ENCODE results near the gene SOX15.

The SOX15 gene

GRCh38 chr17:7587420-7588151, 2.3 kb downstream of the SOX15 start:
- Histone ChIP-seq H3K27me3 (ENCODE audit: control insufficient read depth in 1 of 2, insufficient read depth in 2 of 2, low read length in 2 of 2) (no peaks in the 10 kb centered on the region), H3K36me3 (ENCODE audit: control insufficient read depth in 1 of 2, insufficient read depth in 2 of 2, low read length in 2 of 2) (peaks cover 19 to 47% of the 10 kb centered on the region in 2 donors), H3K9me3 (ENCODE audit: control insufficient read depth in 1 of 2, low read length in 2 of 2) (no peaks in the 10 kb centered on the region), H3K4me3 (ENCODE audit: low read depth in 1 of 2, low read length in 2 of 2) (no peak overlapping the region), H3K9ac (ENCODE audit: low read depth in 1 of 2, low read length in 2 of 2) (no peak overlapping the region), H3K4me1 (ENCODE audit: control insufficient read depth in 1 of 2, insufficient read depth in 2 of 2, low read length in 2 of 2) (peaks cover 20 to 23% of the 10 kb centered on the region in 2 donors), H3K27ac (ENCODE audit: low read depth, low read length) (no peak overlapping the region)

GRCh38 chr17:7586673-7587419, 3.0 kb downstream of the SOX15 start:
- Histone ChIP-seq H3K9me3 (ENCODE audit: control insufficient read depth in 1 of 2, low read length in 2 of 2) (no peaks in the 10 kb centered on the region), H3K36me3 (ENCODE audit: control insufficient read depth in 1 of 2, insufficient read depth in 2 of 2, low read length in 2 of 2) (peaks cover 11 to 42% of the 10 kb centered on the region in 2 donors), H3K27ac (ENCODE audit: low read depth, low read length) (no peak overlapping the region), H3K4me1 (ENCODE audit: control insufficient read depth in 1 of 2, insufficient read depth in 2 of 2, low read length in 2 of 2) (peaks cover 27 to 30% of the 10 kb centered on the region in 2 donors), H3K4me3 (ENCODE audit: low read depth in 1 of 2, low read length in 2 of 2) (no peak overlapping the region), H3K9ac (ENCODE audit: low read depth in 1 of 2, low read length in 2 of 2) (no peak overlapping the region), H3K27me3 (ENCODE audit: control insufficient read depth in 1 of 2, insufficient read depth in 2 of 2, low read length in 2 of 2) (no peaks in the 10 kb centered on the region)

GRCh38 chr17:7583253-7584109, 6.4 kb downstream of the SOX15 start, which contains the start of gene MPDU1:
Gene MPDU1, plus strand, starts transcription at chr17:7583852. Its CDS starts 11 bp downstream, at chr17:7583863.
- H3K4me1 ChIP-seq (ENCODE audit: control insufficient read depth in 1 of 2, insufficient read depth in 2 of 2, low read length in 2 of 2) = peaks cover 55 to 63% of the 10 kb centered on the region in 2 donors

GRCh38 chr17:7582396-7583252, 7.3 kb downstream of the SOX15 start:
- peaks cover 11 to 30% of the 10 kb centered on the region in 2 donors for H3K36me3 ChIP-seq (ENCODE audit: control insufficient read depth in 1 of 2, insufficient read depth in 2 of 2, low read length in 2 of 2)
- H3K9me3 ChIP-seq (ENCODE audit: control insufficient read depth in 1 of 2, low read length in 2 of 2) = no peaks in the 10 kb centered on the region
- peaks cover 61 to 69% of the 10 kb centered on the region in 2 donors for H3K4me1 ChIP-seq (ENCODE audit: control insufficient read depth in 1 of 2, insufficient read depth in 2 of 2, low read length in 2 of 2)
- H3K27me3 ChIP-seq (ENCODE audit: control insufficient read depth in 1 of 2, insufficient read depth in 2 of 2, low read length in 2 of 2) = no peaks in the 10 kb centered on the region
- peak overlapping the region; percentile 88 to 98 for H3K9ac ChIP-seq (ENCODE audit: low read depth in 1 of 2, low read length in 2 of 2)
- H3K27ac ChIP-seq (ENCODE audit: low read depth, low read length) = peak overlapping the region; percentile 97
- H3K4me3 ChIP-seq (ENCODE audit: low read depth in 1 of 2, low read length in 2 of 2) = peak overlapping the region; percentile 91 to 97

More at GRCh38 chr17:7583253-7584109, 6.4 kb downstream of the SOX15 start, which contains the start of gene MPDU1:
- Histone ChIP-seq H3K27ac (ENCODE audit: low read depth, low read length) (peak within 1 kb of the TSS; percentile 97), H3K36me3 (ENCODE audit: control insufficient read depth in 1 of 2, insufficient read depth in 2 of 2, low read length in 2 of 2) (peaks cover 6 to 31% of the 10 kb centered on the region in 2 donors), H3K9me3 (ENCODE audit: control insufficient read depth in 1 of 2, low read length in 2 of 2) (no peaks in the 10 kb centered on the region), H3K4me3 (ENCODE audit: low read depth in 1 of 2, low read length in 2 of 2) (peak within 1 kb of the TSS; percentile 91 to 97), H3K27me3 (ENCODE audit: control insufficient read depth in 1 of 2, insufficient read depth in 2 of 2, low read length in 2 of 2) (no peaks in the 10 kb centered on the region), H3K9ac (ENCODE audit: low read depth in 1 of 2, low read length in 2 of 2) (peak within 1 kb of the TSS; percentile 88 to 98)

- H3K9ac ChIP-seq (ENCODE audit: low read depth in 1 of 2, low read length in 2 of 2) = peak overlapping the region; percentile 93 to 99
- H3K36me3 ChIP-seq (ENCODE audit: control insufficient read depth in 1 of 2, insufficient read depth in 2 of 2, low read length in 2 of 2) = peaks cover 26 to 35% of the 10 kb centered on the region in 2 donors
- H3K9me3 ChIP-seq (ENCODE audit: control insufficient read depth in 1 of 2, low read length in 2 of 2) = no peaks in the 10 kb centered on the region
- no peaks in the 10 kb centered on the region for H3K27me3 ChIP-seq (ENCODE audit: control insufficient read depth in 1 of 2, insufficient read depth in 2 of 2, low read length in 2 of 2)
- H3K4me1 ChIP-seq (ENCODE audit: control insufficient read depth in 1 of 2, insufficient read depth in 2 of 2, low read length in 2 of 2) = peaks cover 66 to 83% of the 10 kb centered on the region in 2 donors
- H3K4me3 ChIP-seq (ENCODE audit: low read depth in 1 of 2, low read length in 2 of 2) = peak overlapping the region; percentile 83 to 88
- peak overlapping the region; percentile 90 for H3K27ac ChIP-seq (ENCODE audit: low read depth, low read length)
Measured at GRCh38 chr17:7580604-7581575, 9.0 kb downstream of the SOX15 start.

DNA sequence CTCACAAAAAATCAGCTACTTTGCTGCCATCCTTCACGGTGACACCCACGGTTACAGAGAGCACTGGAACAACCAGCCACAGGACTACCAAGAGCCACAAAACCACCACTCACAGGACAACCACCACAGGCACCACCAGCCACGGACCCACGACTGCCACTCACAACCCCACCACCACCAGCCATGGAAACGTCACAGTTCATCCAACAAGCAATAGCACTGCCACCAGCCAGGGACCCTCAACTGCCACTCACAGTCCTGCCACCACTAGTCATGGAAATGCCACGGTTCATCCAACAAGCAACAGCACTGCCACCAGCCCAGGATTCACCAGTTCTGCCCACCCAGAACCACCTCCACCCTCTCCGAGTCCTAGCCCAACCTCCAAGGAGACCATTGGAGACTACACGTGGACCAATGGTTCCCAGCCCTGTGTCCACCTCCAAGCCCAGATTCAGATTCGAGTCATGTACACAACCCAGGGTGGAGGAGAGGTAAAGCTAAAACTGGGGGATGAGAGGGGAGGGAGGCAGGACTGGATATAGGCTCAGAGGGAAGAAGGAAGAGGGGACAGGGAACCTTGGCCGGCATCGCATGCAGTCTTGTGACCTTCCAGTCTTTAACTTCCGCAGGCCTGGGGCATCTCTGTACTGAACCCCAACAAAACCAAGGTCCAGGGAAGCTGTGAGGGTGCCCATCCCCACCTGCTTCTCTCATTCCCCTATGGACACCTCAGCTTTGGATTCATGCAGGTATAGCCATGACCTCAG, 9.9 kb downstream of the SOX15 start:
- Histone ChIP-seq H3K4me1 (ENCODE audit: control insufficient read depth in 1 of 2, insufficient read depth in 2 of 2, low read length in 2 of 2) (peaks cover 75 to 86% of the 10 kb centered on the region in 2 donors), H3K36me3 (ENCODE audit: control insufficient read depth in 1 of 2, insufficient read depth in 2 of 2, low read length in 2 of 2) (peaks cover 31 to 43% of the 10 kb centered on the region in 2 donors), H3K27ac (ENCODE audit: low read depth, low read length) (peak overlapping the region; percentile 90), H3K9ac (ENCODE audit: low read depth in 1 of 2, low read length in 2 of 2) (peak overlapping the region; percentile 93 to 99), H3K27me3 (ENCODE audit: control insufficient read depth in 1 of 2, insufficient read depth in 2 of 2, low read length in 2 of 2) (no peaks in the 10 kb centered on the region), H3K9me3 (ENCODE audit: control insufficient read depth in 1 of 2, low read length in 2 of 2) (no peaks in the 10 kb centered on the region), H3K4me3 (ENCODE audit: low read depth in 1 of 2, low read length in 2 of 2) (peak overlapping the region; percentile 83 to 88)

- no peaks in the 10 kb centered on the region for H3K27me3 ChIP-seq (ENCODE audit: control insufficient read depth in 1 of 2, insufficient read depth in 2 of 2, low read length in 2 of 2)
- H3K9ac ChIP-seq (ENCODE audit: low read depth in 1 of 2, low read length in 2 of 2) = peak within 1 kb of the TSS; percentile 93 to 99
- H3K9me3 ChIP-seq (ENCODE audit: control insufficient read depth in 1 of 2, low read length in 2 of 2) = no peaks in the 10 kb centered on the region
- peaks cover 39 to 51% of the 10 kb centered on the region in 2 donors for H3K36me3 ChIP-seq (ENCODE audit: control insufficient read depth in 1 of 2, insufficient read depth in 2 of 2, low read length in 2 of 2)
- H3K4me3 ChIP-seq (ENCODE audit: low read depth in 1 of 2, low read length in 2 of 2) = peak within 1 kb of the TSS; percentile 83 to 88
- H3K27ac ChIP-seq (ENCODE audit: low read depth, low read length) = peak within 1 kb of the TSS; percentile 90
- peaks cover 83 to 87% of the 10 kb centered on the region in 2 donors for H3K4me1 ChIP-seq (ENCODE audit: control insufficient read depth in 1 of 2, insufficient read depth in 2 of 2, low read length in 2 of 2)
Measured at GRCh38 chr17:7579001-7579833, 10.7 kb downstream of the SOX15 start, which contains the start of gene CD68. Gene CD68, plus strand, starts transcription at chr17:7579638. Its CDS starts 40 bp downstream, at chr17:7579678.

Data from duodenal mucosa (tissue), 2 donors.